Naive thymus-derived CD8-positive, alpha-beta T cell (primary cell): ENCODE measurements around the gene SEC63. TPM values are rescaled to one million over a fixed set of nuclear protein-coding genes. Genes with fewer than 3 reads are reported as not detected.
A peak's percentile ranks its signal among the peaks of the same experiment; 100 is the strongest.
"Not testable (repeated sequence)": the region's sequence is repeated elsewhere in the genome, so short reads cannot be mapped to it uniquely, and the experiment has no call there.

Source experiments
- ATAC-seq, 2 donors: fragments of 150-1000 bp; cut with Tn5 transposase in 1 of 2; sonication (Bioruptor Pico), chemical (Tn5 transposase) in 1 of 2; 1 replicate in 1 of 2; 2 replicates in 1 of 2; pipeline ENCODE4 v1.10.0; 2021; ENCODE audit warnings: mild to moderate bottlenecking in 2 of 2, moderate library complexity in 2 of 2
- POLR2A ChIA-PET: fragments of 350-600 bp; sonication (Branson Sonifier 250); formaldehyde crosslinking; loops from one replicate; lab custom pipeline; 2021; ENCODE audit warnings: antibody characterized with exemption; lab: Charles Lee
- DNase-seq, 10 donors: peaks; one replicate each; pipeline versions ENCODE4 v3.0.0 to v3.0.0-alpha.2; 2020 to 2022
- H3K27ac Mint-ChIP-seq, 10 donors: one replicate each; pipeline ENCODE4 v1.8.0; 2020 to 2022; ENCODE audit warnings: mild to moderate bottlenecking in 10 of 10, mixed read lengths in 10 of 10, moderate library complexity in 4 of 10, inconsistent platforms in 1 of 10
- H3K27me3 Mint-ChIP-seq, 5 donors: one replicate each; pipeline ENCODE4 v1.8.0; 2021 to 2022; ENCODE audit warnings: mixed read lengths in 5 of 5
- H3K36me3 Mint-ChIP-seq, 3 donors: one replicate each; pipeline ENCODE4 v1.8.0; 2020 to 2022; ENCODE audit warnings: mixed read lengths in 3 of 3, mild to moderate bottlenecking in 2 of 3, inconsistent platforms in 1 of 3
- H3K4me1 Mint-ChIP-seq, 4 donors: one replicate each; pipeline ENCODE4 v1.8.0; 2021 to 2022; ENCODE audit warnings: mixed read lengths in 4 of 4
- H3K4me3 Mint-ChIP-seq, 10 donors: one replicate each; pipeline ENCODE4 v1.8.0; 2020 to 2022; ENCODE audit warnings: mild to moderate bottlenecking in 10 of 10, mixed read lengths in 10 of 10, moderate library complexity in 6 of 10, inconsistent platforms in 1 of 10
- H3K9me3 Mint-ChIP-seq, 9 donors: one replicate each; pipeline ENCODE4 v1.8.0; 2020 to 2022; ENCODE audit warnings: mixed read lengths in 9 of 9, mild to moderate bottlenecking in 3 of 9, inconsistent platforms in 1 of 9, moderate library complexity in 1 of 9
- polyA plus RNA-seq, 3 donors: library from polyadenylated mRNA; unstranded; fragments of 300-500 nt; fragmentation: Illumina TruSeq; gene quantifications; one replicate each; pipeline ENCODE4 v1.2.3, GENCODE V29; 2021
- total RNA-seq, 8 experiments: library from RNA in 2 of 8; stranded (reverse) in 2 of 8; gene quantifications; one replicate each; pipeline ENCODE4 v1.2.3 and lab custom pipeline; 2021 to 2026

Gene SEC63
- total and polyA plus RNA-seq, 5 experiments from 2014 or later, result 28.8 to 81.6 (median 32.1) TPM

DNA sequence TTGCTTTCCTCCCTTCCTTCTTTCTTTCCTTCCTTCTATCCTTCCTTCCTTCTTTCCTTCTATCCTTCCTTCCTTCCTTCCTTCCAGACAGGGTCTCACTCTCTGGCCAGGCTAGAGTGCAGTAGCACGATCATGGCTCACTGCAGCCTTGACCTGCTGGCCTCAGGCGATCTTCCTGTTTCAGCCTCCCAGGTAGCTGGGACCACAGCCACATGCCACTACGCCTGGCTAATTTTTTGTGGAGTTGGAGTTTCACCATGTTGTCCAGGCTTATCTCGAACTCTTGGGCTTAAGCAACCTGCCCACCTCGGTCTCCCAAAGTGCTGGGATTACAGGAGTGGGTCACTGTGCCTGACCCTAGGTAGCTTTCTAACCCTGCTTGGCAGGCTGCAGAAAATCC lies 12.2 kb upstream of the SEC63 start:
- Mint-ChIP-seq H3K27ac (no peak overlapping the region), H3K36me3 (no peaks in the 10 kb centered on the region), H3K4me3 (no peak overlapping the region), H3K9me3 (no peaks in the 10 kb centered on the region), H3K4me1 (peaks cover 0 to 6% (median under 1%) of the 10 kb centered on the region in 4 donors), H3K27me3 (peaks cover 0 to 4% (median 0%) of the 10 kb centered on the region in 5 donors)
- ATAC-seq, result no peak
- no peak for DNase-seq
- POLR2A ChIA-PET, result no interaction called here

GRCh38 chr6:107968081-107968480 lies 10.1 kb upstream of the SEC63 start:
- H3K9me3 Mint-ChIP-seq, result no peaks in the 10 kb centered on the region
- no peak overlapping the region for H3K4me3 Mint-ChIP-seq
- peaks cover 0 to 2% (median 0%) of the 10 kb centered on the region in 5 donors for H3K27me3 Mint-ChIP-seq
- H3K36me3 Mint-ChIP-seq, result no peaks in the 10 kb centered on the region
- ATAC-seq (no peak), DNase-seq (no peak)
- peaks cover 0 to 5% (median 0%) of the 10 kb centered on the region in 4 donors for H3K4me1 Mint-ChIP-seq
- no peak overlapping the region for H3K27ac Mint-ChIP-seq
- POLR2A ChIA-PET, result no interaction called here

- Mint-ChIP-seq H3K27ac (no peak overlapping the region), H3K4me3 (no peak overlapping the region), H3K9me3 (no peaks in the 10 kb centered on the region), H3K4me1 (no peaks in the 10 kb centered on the region), H3K27me3 (no peaks in the 10 kb centered on the region), H3K36me3 (no peaks in the 10 kb centered on the region)
- ATAC-seq (no peak), DNase-seq (no peak)
- POLR2A ChIA-PET, result no interaction called here
Measured at GRCh38 chr6:107965746-107966145, 7.7 kb upstream of the SEC63 start.

GRCh38 chr6:107962723-107963122 lies 4.7 kb upstream of the SEC63 start:
- no peak for DNase-seq
- ATAC-seq, result no peak
- Mint-ChIP-seq H3K36me3 (no peaks in the 10 kb centered on the region), H3K9me3 (no peaks in the 10 kb centered on the region), H3K27ac (no peak overlapping the region), H3K27me3 (no peaks in the 10 kb centered on the region), H3K4me3 (no peak overlapping the region), H3K4me1 (peaks cover 0 to 6% (median under 1%) of the 10 kb centered on the region in 4 donors)
- POLR2A ChIA-PET, result no interaction called here

GRCh38 chr6:107959392-107959791 lies 1.4 kb upstream of the SEC63 start:
- H3K4me3 Mint-ChIP-seq, result peak overlapping the region in 9 of 10 donors; percentile 33 to 100 (median 95)
- ATAC-seq (no peak), DNase-seq (no peak)
- H3K4me1 Mint-ChIP-seq, result peaks cover 14 to 32% (median 23%) of the 10 kb centered on the region in 4 donors
- H3K27me3 Mint-ChIP-seq, result no peaks in the 10 kb centered on the region
- H3K36me3 Mint-ChIP-seq, result peaks cover 4 to 5% (median 4%) of the 10 kb centered on the region in 3 donors
- POLR2A ChIA-PET, result interaction anchor here (0.6 kb wide), 1 partner anchor 106 kb away, joined by 3 read pairs; no protein-coding TSS in a partner anchor
- peak overlapping the region in 1 of 10 donors; percentile 35 for H3K27ac Mint-ChIP-seq
- no peaks in the 10 kb centered on the region for H3K9me3 Mint-ChIP-seq

DNA sequence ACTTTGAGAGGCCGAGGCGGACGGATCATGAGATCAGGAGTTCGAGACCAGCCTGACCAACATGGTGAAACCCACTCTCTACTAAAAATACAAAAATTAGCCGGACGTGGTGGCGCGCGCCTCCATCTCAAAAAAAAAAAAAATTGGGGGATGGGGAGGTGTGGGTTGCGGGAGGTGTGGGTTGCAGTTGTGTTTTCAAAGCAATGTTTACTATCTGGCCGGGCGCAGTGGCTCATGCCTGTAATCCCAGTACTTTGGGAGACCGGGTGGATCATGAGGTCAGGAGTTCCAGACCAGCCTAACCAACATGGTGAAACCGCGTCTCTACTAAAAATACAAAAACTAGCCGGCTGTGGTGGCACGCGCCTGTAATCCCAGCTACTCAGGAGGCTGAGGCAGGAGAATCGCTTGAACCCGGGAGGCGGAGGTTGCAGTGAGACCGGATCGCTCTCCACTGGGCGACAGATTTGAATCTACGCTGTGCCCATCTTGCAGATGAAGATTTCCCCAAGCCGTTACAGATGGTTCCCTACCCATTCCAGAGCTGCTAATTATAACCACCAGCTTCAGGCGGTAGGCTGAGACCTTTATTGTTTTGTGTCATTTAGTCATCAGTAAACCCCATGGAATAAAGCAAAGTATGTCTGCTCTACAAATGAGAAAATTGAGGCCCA lies 818 bp upstream of the SEC63 start:
- POLR2A ChIA-PET, result interaction anchor here (0.6 to 1.4 kb wide), 4 partner anchors 15 to 499 kb away, joined by 3 to 4 read pairs (median 3); partner anchors contain the start of gene PDSS2
- Mint-ChIP-seq H3K27ac (peak overlapping the region in 5 of 10 donors; percentile 93 to 97 (median 96)), H3K4me1 (peaks cover 14 to 32% (median 23%) of the 10 kb centered on the region in 4 donors), H3K4me3 (peak overlapping the region; percentile 87 to 100 (median 95))
- H3K36me3 Mint-ChIP-seq, DNase-seq, ATAC-seq, H3K9me3 Mint-ChIP-seq, H3K27me3 Mint-ChIP-seq: not testable (repeated sequence)

- Mint-ChIP-seq H3K27ac (peak overlapping the region; percentile 81 to 98 (median 97)), H3K36me3 (peaks cover 4 to 6% (median 5%) of the 10 kb centered on the region in 3 donors), H3K9me3 (no peaks in the 10 kb centered on the region), H3K4me3 (peak overlapping the region; percentile 97 to 100 (median 98)), H3K4me1 (peaks cover 14 to 38% (median 26%) of the 10 kb centered on the region in 4 donors), H3K27me3 (no peaks in the 10 kb centered on the region)
- POLR2A ChIA-PET, result interaction anchor here (0.8 to 1.4 kb wide), 6 partner anchors 9 to 1425 kb away, joined by 3 to 4 read pairs (median 3); partner anchors contain the start of genes CD164 and PDSS2
- ATAC-seq, result peak; percentile 45 to 59
- peak; percentile 26 to 78 (median 58) for DNase-seq
Measured at GRCh38 chr6:107957308-107957908, 600 bp downstream of the SEC63 start.

- ATAC-seq (no peak), DNase-seq (no peak)
- H3K9me3 Mint-ChIP-seq, result no peaks in the 10 kb centered on the region
- peaks cover 4 to 7% (median 7%) of the 10 kb centered on the region in 3 donors for H3K36me3 Mint-ChIP-seq
- peak overlapping the region; percentile 97 to 100 (median 98) for H3K4me3 Mint-ChIP-seq
- H3K27me3 Mint-ChIP-seq, result no peaks in the 10 kb centered on the region
- peaks cover 14 to 45% (median 32%) of the 10 kb centered on the region in 4 donors for H3K4me1 Mint-ChIP-seq
- peak overlapping the region; percentile 81 to 98 (median 97) for H3K27ac Mint-ChIP-seq
- POLR2A ChIA-PET, result interaction anchor here (1.1 to 1.3 kb wide), 2 partner anchors 8 to 1426 kb away, joined by 3 to 4 read pairs; partner anchors contain the start of gene CD164
Measured at GRCh38 chr6:107956586-107957307, 1.3 kb downstream of the SEC63 start.

- Mint-ChIP-seq H3K9me3 (no peaks in the 10 kb centered on the region), H3K4me3 (peak overlapping the region; percentile 97 to 100 (median 98)), H3K36me3 (peaks cover 4 to 7% (median 7%) of the 10 kb centered on the region in 3 donors), H3K27ac (peak overlapping the region; percentile 35 to 98 (median 97)), H3K27me3 (no peaks in the 10 kb centered on the region), H3K4me1 (peaks cover 14 to 49% (median 37%) of the 10 kb centered on the region in 4 donors)
- no peak for ATAC-seq
- DNase-seq, result no peak
- POLR2A ChIA-PET, result no interaction called here
Measured at GRCh38 chr6:107956181-107956580, 1.8 kb downstream of the SEC63 start.

GRCh38 chr6:107953858-107954414 lies 4.1 kb downstream of the SEC63 start:
- DNase-seq, H3K27ac Mint-ChIP-seq, H3K27me3 Mint-ChIP-seq, ATAC-seq, H3K9me3 Mint-ChIP-seq, H3K36me3 Mint-ChIP-seq, POLR2A ChIA-PET: not testable (repeated sequence)
- Mint-ChIP-seq H3K4me3 (peak overlapping the region in 1 of 10 donors; percentile 38), H3K4me1 (peaks cover 26 to 66% (median 55%) of the 10 kb centered on the region in 4 donors)

DNA sequence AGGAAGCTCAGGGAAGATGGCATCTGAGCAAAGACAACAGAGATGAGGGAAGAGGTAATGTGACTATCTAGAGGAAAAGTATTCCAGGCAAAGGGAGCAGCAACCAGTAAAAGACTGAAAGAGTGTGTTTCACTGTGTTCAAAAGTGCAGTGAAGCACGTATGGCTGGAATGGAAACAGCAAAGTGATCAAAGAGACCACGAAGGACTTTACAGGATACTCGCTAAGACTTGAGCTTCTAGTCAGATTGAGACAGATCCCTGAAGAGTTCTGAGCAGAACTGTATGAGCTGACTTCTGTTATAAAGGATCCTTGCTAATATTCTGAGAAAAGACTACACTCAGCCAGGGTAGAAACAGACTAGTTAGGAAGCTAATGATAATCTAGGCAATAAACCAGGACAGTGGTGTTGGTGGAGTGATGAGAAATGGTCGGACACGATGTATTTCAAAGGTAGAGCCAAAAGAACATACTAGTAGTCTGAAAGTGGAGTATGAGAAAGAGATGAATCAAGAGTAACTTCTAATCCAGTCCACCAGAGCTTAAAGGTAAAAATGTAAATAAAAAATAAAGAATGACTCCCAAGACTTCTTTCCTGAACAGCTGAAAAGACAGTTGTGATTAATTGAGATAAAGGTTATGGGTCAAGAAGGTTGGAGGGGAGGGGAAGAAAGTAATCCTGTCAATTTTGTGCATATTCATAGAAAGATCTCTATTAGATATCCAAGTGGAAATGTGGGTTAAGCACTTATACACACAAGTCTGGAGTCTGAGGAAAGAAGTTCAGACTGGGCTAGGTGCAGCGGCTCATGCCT lies 14.2 kb downstream of the SEC63 start:
- peaks cover 0 to 13% (median 0%) of the 10 kb centered on the region in 3 donors for H3K36me3 Mint-ChIP-seq
- H3K9me3 Mint-ChIP-seq, result no peaks in the 10 kb centered on the region
- POLR2A ChIA-PET, result interaction anchor here (0.9 kb wide), 1 partner anchor 14 kb away, joined by 3 read pairs; the partner anchor contains the start of gene SEC63
- peaks cover 33 to 71% (median 70%) of the 10 kb centered on the region in 4 donors for H3K4me1 Mint-ChIP-seq
- DNase-seq (peak in 2 of 10 donors; percentile 15 to 21), ATAC-seq (peak; percentile 70 to 77)
- H3K27me3 Mint-ChIP-seq, result no peaks in the 10 kb centered on the region
- peak overlapping the region in 7 of 10 donors; percentile 2 to 71 (median 13) for H3K27ac Mint-ChIP-seq
- H3K4me3 Mint-ChIP-seq, result peak overlapping the region in 6 of 10 donors; percentile 7 to 67 (median 38)
